ENCODE measurements around the gene ING3.

GRCh38 chr7:120926943-120927346 lies 23.6 kb upstream of the ING3 start:
- no peak for TF ChIP-seq POLR2A (IDR thresholded peaks at IDR 0.05)
- no peak for TF ChIP-seq EP300 (IDR thresholded peaks at IDR 0.05)
- no peak for TF ChIP-seq CTCF (IDR thresholded peaks at IDR 0.05)
